ENCODE data around the gene GEN1.

Gene GEN1

DNA sequence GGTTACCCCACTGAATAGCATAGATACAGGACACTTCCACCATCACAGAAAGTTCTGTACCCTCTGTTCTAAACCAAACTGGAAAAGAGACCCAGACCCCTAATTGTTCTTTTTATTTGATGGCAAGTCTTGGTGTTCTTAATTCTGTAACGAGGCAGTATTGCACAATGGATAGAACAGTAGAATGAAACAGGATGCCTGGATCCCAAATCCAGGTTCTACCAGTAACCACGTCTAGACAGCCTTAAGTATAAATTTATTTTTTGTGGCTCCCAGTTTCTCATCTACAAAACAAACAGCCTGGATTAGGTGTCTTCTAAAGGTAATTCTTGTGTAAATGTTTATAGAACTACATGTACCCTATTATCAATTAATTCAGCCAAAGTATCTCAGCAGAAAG, 24.1 kb upstream of the GEN1 start:
- Histone ChIP-seq H3K4me3 (ENCODE audit: low read depth in 1 of 2, low read length in 2 of 2) (no peak overlapping the region), H3K36me3 (ENCODE audit: insufficient read depth, low read length) (peaks cover 15% of the 10 kb centered on the region)

DNA sequence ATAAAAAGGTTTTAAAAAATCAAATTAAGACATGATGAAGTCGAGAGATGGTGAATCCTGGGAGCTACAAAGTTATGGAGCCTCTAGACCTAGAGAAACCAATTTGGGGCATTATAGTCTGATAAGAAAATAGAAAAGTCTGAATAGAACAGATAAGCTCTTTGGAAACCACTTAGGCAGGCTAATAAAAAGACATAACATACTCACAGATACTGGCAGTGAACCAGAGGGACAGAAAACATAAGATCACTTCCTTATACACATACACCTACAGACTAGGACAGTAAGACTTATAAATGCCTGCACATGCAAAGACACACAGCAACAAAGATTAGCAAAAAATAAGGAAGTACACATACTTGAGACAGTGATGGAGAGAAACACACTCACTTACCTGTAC, 20.3 kb upstream of the GEN1 start:
- Histone ChIP-seq H3K27ac (ENCODE audit: low read depth, low read length) (no peak overlapping the region), H3K27me3 (ENCODE audit: control insufficient read depth in 1 of 2, insufficient read depth in 2 of 2, low read length in 2 of 2) (no peaks in the 10 kb centered on the region), H3K4me1 (ENCODE audit: insufficient read depth, low read length) (no peaks in the 10 kb centered on the region), H3K9me3 (ENCODE audit: low read length) (no peaks in the 10 kb centered on the region), H3K9ac (ENCODE audit: low read length) (no peak overlapping the region), H3K4me3 (ENCODE audit: low read depth in 1 of 2, low read length in 2 of 2) (no peak overlapping the region), H3K36me3 (ENCODE audit: insufficient read depth, low read length) (peaks cover 34% of the 10 kb centered on the region)

More for the DNA sequence above, 24.1 kb upstream of the GEN1 start:
- no peaks in the 10 kb centered on the region for H3K4me1 ChIP-seq (ENCODE audit: insufficient read depth, low read length)
- H3K9me3 ChIP-seq (ENCODE audit: low read length) = no peaks in the 10 kb centered on the region
- H3K27me3 ChIP-seq (ENCODE audit: control insufficient read depth in 1 of 2, insufficient read depth in 2 of 2, low read length in 2 of 2) = no peaks in the 10 kb centered on the region
- no peak overlapping the region for H3K9ac ChIP-seq (ENCODE audit: low read length)
- no peak overlapping the region for H3K27ac ChIP-seq (ENCODE audit: low read depth, low read length)

DNA sequence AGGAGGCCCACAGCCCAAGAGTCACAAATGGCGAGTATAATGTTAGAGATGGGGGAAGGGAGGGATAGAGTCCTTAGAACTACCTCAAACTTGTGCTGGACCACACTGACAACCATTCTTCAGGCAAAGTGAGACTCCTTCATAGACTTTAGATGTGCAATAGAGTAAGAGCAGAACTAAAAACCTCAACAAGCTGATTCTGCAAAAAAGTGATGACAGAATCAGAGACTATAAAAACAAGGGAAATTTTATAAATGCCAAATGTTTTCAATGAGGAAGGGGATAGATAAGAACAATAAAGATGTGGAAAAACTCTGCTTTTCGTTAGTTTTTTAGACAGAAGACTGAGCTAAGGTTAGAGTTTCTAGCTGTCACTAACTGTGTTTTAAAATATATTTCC, 18.1 kb upstream of the GEN1 start:
- Histone ChIP-seq H3K9ac (ENCODE audit: low read length) (no peak overlapping the region), H3K36me3 (ENCODE audit: insufficient read depth, low read length) (peaks cover 37% of the 10 kb centered on the region), H3K4me1 (ENCODE audit: insufficient read depth, low read length) (no peaks in the 10 kb centered on the region), H3K4me3 (ENCODE audit: low read depth in 1 of 2, low read length in 2 of 2) (no peak overlapping the region), H3K9me3 (ENCODE audit: low read length) (no peaks in the 10 kb centered on the region), H3K27ac (ENCODE audit: low read depth, low read length) (no peak overlapping the region), H3K27me3 (ENCODE audit: control insufficient read depth in 1 of 2, insufficient read depth in 2 of 2, low read length in 2 of 2) (no peaks in the 10 kb centered on the region)

DNA sequence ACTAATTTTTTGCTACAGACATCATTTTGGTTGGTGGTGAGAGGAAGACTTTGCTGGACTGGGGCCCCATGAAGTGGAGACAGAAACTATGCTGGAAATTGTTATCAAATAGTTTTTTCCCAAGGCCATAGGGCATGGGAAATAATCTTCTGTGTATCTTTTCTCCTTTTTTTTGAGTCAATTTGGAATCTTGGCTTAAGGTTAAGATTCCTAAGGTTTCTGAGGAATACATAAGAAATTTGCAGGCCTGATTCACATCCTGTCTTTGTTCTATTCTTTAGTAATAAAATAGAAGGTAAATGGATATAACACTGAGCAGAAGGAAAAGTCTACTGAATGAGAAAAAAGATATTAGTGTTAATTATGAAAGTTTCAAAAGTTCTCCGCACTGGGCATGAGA, 16.9 kb upstream of the GEN1 start:
- Histone ChIP-seq H3K9me3 (ENCODE audit: low read length) (no peaks in the 10 kb centered on the region), H3K36me3 (ENCODE audit: insufficient read depth, low read length) (peaks cover 37% of the 10 kb centered on the region), H3K4me3 (ENCODE audit: low read depth in 1 of 2, low read length in 2 of 2) (no peak overlapping the region), H3K27ac (ENCODE audit: low read depth, low read length) (no peak overlapping the region), H3K4me1 (ENCODE audit: insufficient read depth, low read length) (no peaks in the 10 kb centered on the region), H3K27me3 (ENCODE audit: control insufficient read depth in 1 of 2, insufficient read depth in 2 of 2, low read length in 2 of 2) (no peaks in the 10 kb centered on the region), H3K9ac (ENCODE audit: low read length) (no peak overlapping the region)

DNA sequence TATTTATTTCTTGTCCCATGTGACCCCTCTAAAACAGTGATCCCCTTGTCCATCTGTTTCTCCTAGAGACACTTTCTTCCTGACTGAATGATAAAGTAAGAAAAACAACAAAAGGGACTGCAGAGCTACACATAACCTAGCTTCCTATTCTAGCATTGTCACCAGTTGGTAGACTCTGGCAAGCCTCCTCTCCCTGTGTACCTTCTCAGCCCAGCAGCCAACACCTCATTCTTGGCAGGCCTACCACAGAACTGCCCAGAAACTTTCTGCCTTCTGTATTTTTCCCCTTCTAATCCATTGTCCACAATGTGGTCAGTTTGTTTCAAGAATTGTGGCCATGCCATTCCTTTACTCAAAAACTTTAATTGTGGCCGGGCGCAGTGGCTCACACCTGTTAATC, 13.7 kb upstream of the GEN1 start:
- H3K4me1 ChIP-seq (ENCODE audit: insufficient read depth, low read length) = no peaks in the 10 kb centered on the region
- H3K27ac ChIP-seq (ENCODE audit: low read depth, low read length) = no peak overlapping the region
- H3K9me3 ChIP-seq (ENCODE audit: low read length) = no peaks in the 10 kb centered on the region
- H3K27me3 ChIP-seq (ENCODE audit: control insufficient read depth in 1 of 2, insufficient read depth in 2 of 2, low read length in 2 of 2) = no peaks in the 10 kb centered on the region
- H3K9ac ChIP-seq (ENCODE audit: low read length) = no peak overlapping the region
- H3K4me3 ChIP-seq (ENCODE audit: low read depth in 1 of 2, low read length in 2 of 2) = no peak overlapping the region
- peaks cover 27% of the 10 kb centered on the region for H3K36me3 ChIP-seq (ENCODE audit: insufficient read depth, low read length)

DNA sequence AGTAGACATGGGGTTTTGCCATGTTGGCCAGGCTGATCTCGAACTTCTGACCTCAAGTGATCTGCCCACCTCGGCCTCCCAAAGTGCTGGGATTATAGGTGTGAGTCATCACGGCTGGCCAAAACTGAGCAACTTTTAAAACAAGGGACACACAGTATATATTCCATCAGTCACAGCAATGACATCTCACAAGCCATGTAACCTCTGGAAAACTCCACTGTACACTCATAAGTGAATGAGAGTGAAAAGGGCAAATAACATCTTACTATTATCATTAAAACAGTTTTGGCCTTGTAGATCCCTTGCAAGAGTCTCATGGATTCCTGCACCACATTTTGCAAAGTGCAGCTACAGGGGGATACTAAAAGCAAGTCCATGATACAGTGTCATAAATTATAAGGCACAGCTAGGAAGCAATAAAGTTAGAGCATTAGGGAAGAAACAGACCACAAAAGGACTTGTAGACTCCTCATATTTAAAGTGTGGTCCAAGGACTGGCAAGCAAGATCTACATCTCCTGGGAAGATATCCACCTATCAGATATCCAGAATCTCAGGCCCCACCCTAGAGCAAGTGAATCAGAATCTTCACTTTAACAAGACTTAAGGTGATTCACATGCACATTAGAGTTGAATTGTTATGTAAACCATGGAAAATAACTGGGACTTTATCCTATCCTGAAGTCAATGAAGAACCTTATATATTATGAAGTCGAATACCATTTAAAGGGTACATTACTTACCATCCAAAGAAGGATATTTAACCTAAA, 6.1 kb upstream of the GEN1 start:
- Histone ChIP-seq H3K27me3 (ENCODE audit: control insufficient read depth in 1 of 2, insufficient read depth in 2 of 2, low read length in 2 of 2) (no peaks in the 10 kb centered on the region), H3K4me3 (ENCODE audit: low read depth in 1 of 2, low read length in 2 of 2) (no peak overlapping the region), H3K36me3 (ENCODE audit: insufficient read depth, low read length) (no peaks in the 10 kb centered on the region), H3K9ac (ENCODE audit: low read length) (no peak overlapping the region), H3K27ac (ENCODE audit: low read depth, low read length) (no peak overlapping the region), H3K4me1 (ENCODE audit: insufficient read depth, low read length) (peaks cover 10% of the 10 kb centered on the region), H3K9me3 (ENCODE audit: low read length) (no peaks in the 10 kb centered on the region)

DNA sequence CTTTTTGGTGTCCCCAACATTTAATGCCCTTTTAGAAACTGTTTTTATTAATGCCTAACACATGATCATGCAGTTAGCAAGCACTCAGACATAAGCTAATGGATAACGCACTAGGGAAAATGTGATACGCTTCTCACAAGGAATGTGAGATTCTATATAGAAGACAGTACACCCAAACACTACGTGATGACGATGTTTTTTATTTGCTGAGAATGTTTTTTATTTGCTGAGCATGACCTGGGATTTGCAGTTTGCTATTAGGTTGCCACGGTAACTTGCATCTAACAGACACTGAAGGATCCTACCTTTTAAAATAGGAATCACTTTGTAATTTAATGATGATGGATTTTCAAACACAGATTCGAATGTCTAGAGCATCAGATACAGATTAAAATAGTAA, 5.2 kb upstream of the GEN1 start:
- no peak overlapping the region for H3K27ac ChIP-seq (ENCODE audit: low read depth, low read length)
- H3K4me1 ChIP-seq (ENCODE audit: insufficient read depth, low read length) = peaks cover 11% of the 10 kb centered on the region
- H3K9ac ChIP-seq (ENCODE audit: low read length) = no peak overlapping the region

DNA sequence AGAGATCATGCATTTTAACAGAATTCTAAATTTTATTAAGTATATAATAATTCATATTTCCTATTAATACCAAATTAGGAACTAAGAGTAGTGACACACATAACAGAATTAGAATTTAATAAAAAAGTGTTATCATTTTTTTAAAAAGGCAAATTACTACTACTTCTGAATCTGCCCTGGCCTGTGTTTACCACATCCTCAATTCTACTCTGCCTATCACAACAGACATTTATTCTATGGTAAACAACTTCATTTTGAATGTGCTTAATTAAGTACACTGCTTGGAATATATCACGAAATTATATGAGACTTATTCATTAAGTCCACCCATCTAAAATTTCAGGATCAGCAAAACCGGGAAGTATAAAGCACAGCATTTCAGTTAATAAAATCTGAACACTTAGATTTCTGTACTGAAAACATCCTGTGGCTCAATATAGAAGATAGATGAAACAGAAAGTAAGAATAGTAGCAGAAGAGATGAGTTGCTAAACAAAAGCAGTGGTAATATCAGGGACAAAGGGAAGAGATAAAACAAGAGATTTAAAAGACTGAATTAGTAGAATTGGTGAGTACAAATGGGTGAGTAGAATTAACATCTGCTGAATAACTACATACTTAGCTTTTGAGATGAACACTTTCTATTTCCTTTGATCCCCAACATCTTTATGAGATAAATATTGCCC, 4.0 kb upstream of the GEN1 start:
- peaks cover 11% of the 10 kb centered on the region for H3K4me1 ChIP-seq (ENCODE audit: insufficient read depth, low read length)
- no peaks in the 10 kb centered on the region for H3K9me3 ChIP-seq (ENCODE audit: low read length)
- no peak overlapping the region for H3K9ac ChIP-seq (ENCODE audit: low read length)
- no peaks in the 10 kb centered on the region for H3K36me3 ChIP-seq (ENCODE audit: insufficient read depth, low read length)
- H3K4me3 ChIP-seq (ENCODE audit: low read depth in 1 of 2, low read length in 2 of 2) = no peak overlapping the region
- H3K27me3 ChIP-seq (ENCODE audit: control insufficient read depth in 1 of 2, insufficient read depth in 2 of 2, low read length in 2 of 2) = no peaks in the 10 kb centered on the region
- H3K27ac ChIP-seq (ENCODE audit: low read depth, low read length) = no peak overlapping the region

More for the DNA sequence above, 5.2 kb upstream of the GEN1 start:
- H3K27me3 ChIP-seq (ENCODE audit: control insufficient read depth in 1 of 2, insufficient read depth in 2 of 2, low read length in 2 of 2) = no peaks in the 10 kb centered on the region
- H3K9me3 ChIP-seq (ENCODE audit: low read length) = no peaks in the 10 kb centered on the region
- H3K36me3 ChIP-seq (ENCODE audit: insufficient read depth, low read length) = no peaks in the 10 kb centered on the region
- H3K4me3 ChIP-seq (ENCODE audit: low read depth in 1 of 2, low read length in 2 of 2) = no peak overlapping the region

DNA sequence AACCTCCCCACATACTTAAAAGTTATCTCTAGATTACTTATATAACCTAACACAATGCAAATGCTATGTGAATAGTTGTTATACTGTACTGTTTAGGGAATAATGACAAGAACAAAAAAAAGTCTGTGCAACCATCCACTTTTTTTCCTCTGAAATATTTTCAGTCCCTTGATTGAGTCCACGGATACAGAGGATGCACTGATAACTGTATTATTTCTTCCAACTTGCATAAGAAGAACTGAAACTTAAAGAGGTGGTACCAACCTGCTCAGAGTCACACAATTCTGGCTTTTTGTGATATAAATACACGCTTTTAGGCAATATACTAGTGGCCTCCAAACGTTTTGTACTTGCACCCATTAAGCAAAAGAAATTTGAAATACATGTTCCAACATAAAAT, 1.7 kb upstream of the GEN1 start:
- H3K4me3 ChIP-seq (ENCODE audit: low read depth in 1 of 2, low read length in 2 of 2) = peak overlapping the region in 1 of 2 donors; percentile 89
- no peaks in the 10 kb centered on the region for H3K36me3 ChIP-seq (ENCODE audit: insufficient read depth, low read length)
- H3K4me1 ChIP-seq (ENCODE audit: insufficient read depth, low read length) = peaks cover 11% of the 10 kb centered on the region
- no peaks in the 10 kb centered on the region for H3K27me3 ChIP-seq (ENCODE audit: control insufficient read depth in 1 of 2, insufficient read depth in 2 of 2, low read length in 2 of 2)
- no peak overlapping the region for H3K27ac ChIP-seq (ENCODE audit: low read depth, low read length)
- H3K9ac ChIP-seq (ENCODE audit: low read length) = peak overlapping the region; percentile 57
- H3K9me3 ChIP-seq (ENCODE audit: low read length) = no peaks in the 10 kb centered on the region

DNA sequence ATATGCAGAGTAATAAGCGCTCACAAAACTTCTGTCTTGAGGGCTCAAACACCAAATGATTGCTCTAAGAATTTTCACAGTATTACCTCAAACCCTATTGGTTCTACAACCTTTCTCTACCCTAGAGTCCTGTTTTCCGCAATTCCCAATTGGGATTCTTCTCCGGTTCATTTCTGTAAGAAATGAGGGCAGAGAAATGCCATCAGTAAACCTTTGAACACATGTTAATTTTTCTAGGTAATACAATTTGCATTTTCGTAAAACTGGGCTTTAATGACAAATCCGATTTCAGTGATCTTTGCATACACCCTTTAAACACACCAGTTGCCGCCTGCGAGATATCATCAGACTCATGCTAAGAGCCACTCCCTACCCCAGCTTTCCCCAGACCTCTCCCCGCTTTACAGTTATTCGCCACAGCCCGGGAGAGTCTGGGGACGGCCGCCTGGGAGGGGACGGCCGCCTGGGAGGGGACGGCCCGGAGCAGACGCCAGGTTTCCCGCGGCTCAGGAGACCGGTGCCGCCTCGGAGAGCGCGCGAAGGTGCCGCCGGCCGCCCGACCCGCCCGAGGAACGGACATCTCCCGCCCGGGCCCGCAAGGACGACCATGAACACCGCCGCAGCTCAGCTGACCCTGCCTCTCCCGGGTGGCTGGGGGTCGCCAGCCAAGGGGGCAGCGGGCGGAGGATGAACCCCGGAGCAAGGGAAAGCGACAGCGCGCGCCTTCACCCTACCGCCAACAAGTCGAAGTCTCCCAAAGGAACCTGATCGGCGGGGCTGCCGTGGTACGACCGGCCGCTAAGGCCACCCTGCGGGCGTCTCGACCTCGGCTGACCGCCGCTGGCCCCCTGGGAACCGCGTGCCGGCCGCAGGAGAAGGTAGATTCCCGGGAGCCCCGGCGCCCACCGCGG, 791 bp upstream of the GEN1 start:
- Histone ChIP-seq H3K9ac (ENCODE audit: low read length) (peak overlapping the region; percentile 57), H3K4me1 (ENCODE audit: insufficient read depth, low read length) (peaks cover 11% of the 10 kb centered on the region), H3K36me3 (ENCODE audit: insufficient read depth, low read length) (no peaks in the 10 kb centered on the region), H3K27ac (ENCODE audit: low read depth, low read length) (peak overlapping the region; percentile 98), H3K27me3 (ENCODE audit: control insufficient read depth in 1 of 2, insufficient read depth in 2 of 2, low read length in 2 of 2) (no peaks in the 10 kb centered on the region), H3K9me3 (ENCODE audit: low read length) (no peaks in the 10 kb centered on the region), H3K4me3 (ENCODE audit: low read depth in 1 of 2, low read length in 2 of 2) (peak overlapping the region; percentile 84 to 89)

DNA sequence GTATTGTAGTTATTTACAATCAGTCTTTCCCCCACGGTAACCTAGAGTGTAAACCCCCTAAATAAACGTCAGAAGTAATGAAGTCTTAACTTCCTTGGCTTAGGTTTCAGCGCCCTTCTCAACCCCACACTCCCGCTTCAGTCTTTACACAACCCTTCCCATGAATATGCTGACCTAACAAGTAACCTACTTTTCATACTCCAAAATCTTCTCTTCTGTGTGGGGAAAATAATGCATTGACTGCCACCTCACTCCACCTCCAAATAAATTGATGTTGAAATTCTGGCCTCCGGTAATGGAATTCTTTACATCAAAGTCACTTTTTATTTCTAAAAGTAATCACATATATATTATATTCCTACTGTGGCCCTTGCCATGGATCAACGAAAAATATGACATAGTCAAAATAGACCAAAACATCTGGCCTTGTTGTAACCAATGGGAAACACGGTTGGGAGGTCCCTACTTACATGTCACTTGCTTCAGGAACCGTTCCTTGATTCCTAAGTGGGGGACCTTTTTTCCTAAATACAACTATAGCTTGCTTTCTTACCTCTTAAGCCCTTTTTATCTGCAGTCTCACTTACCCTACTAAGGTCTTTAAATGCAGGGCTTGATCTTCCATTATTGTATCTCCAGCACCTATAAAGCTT, 961 bp downstream of the GEN1 start:
- Histone ChIP-seq H3K27ac (ENCODE audit: low read depth, low read length) (no peak overlapping the region), H3K9ac (ENCODE audit: low read length) (no peak overlapping the region)

More for the DNA sequence above, 961 bp downstream of the GEN1 start:
- no peaks in the 10 kb centered on the region for H3K36me3 ChIP-seq (ENCODE audit: insufficient read depth, low read length)
- H3K4me3 ChIP-seq (ENCODE audit: low read depth in 1 of 2, low read length in 2 of 2) = peak overlapping the region; percentile 84 to 89
- no peaks in the 10 kb centered on the region for H3K27me3 ChIP-seq (ENCODE audit: control insufficient read depth in 1 of 2, insufficient read depth in 2 of 2, low read length in 2 of 2)
- no peaks in the 10 kb centered on the region for H3K9me3 ChIP-seq (ENCODE audit: low read length)
- peaks cover 11% of the 10 kb centered on the region for H3K4me1 ChIP-seq (ENCODE audit: insufficient read depth, low read length)

Measured in muscle layer of colon (tissue), 2 donors.